ENCODE measurements around the gene NR2F2. TPM values are rescaled to one million over a fixed set of nuclear protein-coding genes. Genes with fewer than 3 reads are reported as not detected.

Gene NR2F2
- total RNA-seq, 1 experiment from 2014 or later, result 140 TPM

GRCh38 chr15:96347181-96348111 lies 16.9 kb downstream of the NR2F2 start:
- Histone ChIP-seq H3K27me3 (replicated peaks; ENCODE audit: control insufficient read depth, insufficient read depth, low read length) (no peaks in the 10 kb centered on the region), H3K4me3 (ENCODE audit: low read depth, low read length) (no peak overlapping the region), H3K4me1 (no peaks in the 10 kb centered on the region; the same call in 1 of the 2 replicates), H3K9me3 (no peaks in the 10 kb centered on the region), H3K36me3 (ENCODE audit: control insufficient read depth, insufficient read depth, low read length) (no peaks in the 10 kb centered on the region)
- Mint-ChIP-seq H3K36me3 (ENCODE audit: insufficient read depth, unreplicated experiment) (peaks cover 100% of the 10 kb centered on the region), H3K9me3 (ENCODE audit: unreplicated experiment) (no peaks in the 10 kb centered on the region), H3K27me3 (ENCODE audit: insufficient read depth, unreplicated experiment) (no peaks in the 10 kb centered on the region), H3K4me1 (ENCODE audit: low read depth, unreplicated experiment) (peaks cover 21% of the 10 kb centered on the region), H3K4me3 (ENCODE audit: unreplicated experiment) (peak overlapping the region; percentile 36), H3K27ac (ENCODE audit: unreplicated experiment) (peak overlapping the region; percentile 75)
- no peak for DNase-seq
- no TSS peak for BruUV-seq (replicated peaks)
- POLR2A ChIA-PET, result no interaction called here
- TF ChIP-seq CTCF (IDR thresholded peaks at IDR 0.05; ENCODE audit: insufficient read depth in 1 of 2, low read depth in 1 of 2, low read length in 1 of 2, severe bottlenecking in 1 of 2, unreplicated experiment in 1 of 2), result no peak
- CTCF ChIA-PET, result no interaction called here
- intact Hi-C loops (cut with micrococcal nuclease; ENCODE audit: unreplicated experiment), result no loop called here

GRCh38 chr15:96348112-96349027 lies 17.9 kb downstream of the NR2F2 start:
- TF ChIP-seq CTCF (IDR thresholded peaks at IDR 0.05; ENCODE audit: insufficient read depth in 1 of 2, low read depth in 1 of 2, low read length in 1 of 2, severe bottlenecking in 1 of 2, unreplicated experiment in 1 of 2), result no peak
- Mint-ChIP-seq H3K27ac (ENCODE audit: unreplicated experiment) (no peak overlapping the region), H3K27me3 (ENCODE audit: insufficient read depth, unreplicated experiment) (no peaks in the 10 kb centered on the region), H3K9me3 (ENCODE audit: unreplicated experiment) (no peaks in the 10 kb centered on the region), H3K4me3 (ENCODE audit: unreplicated experiment) (no peak overlapping the region), H3K36me3 (ENCODE audit: insufficient read depth, unreplicated experiment) (peaks cover 100% of the 10 kb centered on the region), H3K4me1 (ENCODE audit: low read depth, unreplicated experiment) (peaks cover 21% of the 10 kb centered on the region)
- Histone ChIP-seq H3K4me3 (ENCODE audit: low read depth, low read length) (no peak overlapping the region), H3K36me3 (ENCODE audit: control insufficient read depth, insufficient read depth, low read length) (no peaks in the 10 kb centered on the region), H3K9me3 (no peaks in the 10 kb centered on the region), H3K27me3 (replicated peaks; ENCODE audit: control insufficient read depth, insufficient read depth, low read length) (no peaks in the 10 kb centered on the region), H3K4me1 (no peaks in the 10 kb centered on the region; the same call in 1 of the 2 replicates)
- no peak for DNase-seq
- no TSS peak for BruUV-seq (replicated peaks)
- intact Hi-C loops (cut with micrococcal nuclease; ENCODE audit: unreplicated experiment), result no loop called here
- POLR2A ChIA-PET, result no interaction called here
- CTCF ChIA-PET, result no interaction called here

Data from Caco-2 (cell line).